Melanocyte of skin (primary cell): ENCODE measurements around the gene EGR1. TPM values are rescaled to one million over a fixed set of nuclear protein-coding genes. Genes with fewer than 3 reads are reported as not detected.

ENCODE experiments used
- small RNA-seq, 2 donors: library from RNA; depleted of rRNA; stranded (forward); fragments of <200 nt; gene quantifications; one replicate each; pipeline ENCODE3, GENCODE V24; 2012
- total RNA-seq, 2 donors: library from RNA; depleted of rRNA; stranded (reverse); fragments of >200 nt; gene quantifications; 2 replicates each; pipeline ENCODE4 v1.2.3, GENCODE V29; 2012

The EGR1 gene
- under 1 TPM; under 0.01 to 0.67 TPM for total RNA-seq

GRCh38 chr5:138465261-138466124, at the start of gene EGR1:
EGR1 (plus strand) TSS chr5:138465479; CDS start chr5:138465762, 283 bp downstream.

GRCh38 chr5:138438724-138439476, 26.4 kb upstream of the EGR1 start, which contains the start of gene REEP2:
REEP2 (plus strand) TSS chr5:138439057; CDS start chr5:138439209, 152 bp downstream.

Small RNAs within 50 kb of the gene (small RNA-seq; reads per million reads assigned to genes)
- 0 reads per million in 2 donors for gene AC113403.1

Other genes with a start within 250 kb of the EGR1 start
- 1 to 10 TPM in 1 of 2 donors, under 1 TPM in 1; 0.67 to 1.0 TPM for gene GFRA3, start 190.9 kb upstream of the EGR1 start, total RNA-seq
- gene CDC25C, start 133.7 kb upstream of the EGR1 start, total RNA-seq, result 10 to 100 TPM in 1 of 2 donors, 1 to 10 TPM in 1; 6.9 to 20.0 TPM
- 10 to 100 TPM; 53.3 to 60.9 TPM for gene FAM53C, start 127.2 kb upstream of the EGR1 start, total RNA-seq
- gene KDM3B, start 112.8 kb upstream of the EGR1 start, total RNA-seq, result 10 to 100 TPM; 49.6 to 52.9 TPM
- 1 to 10 TPM; 3.0 to 9.6 TPM for gene REEP2, start 26.4 kb upstream of the EGR1 start, total RNA-seq
- 100 to 1,000 TPM; 131 to 173 TPM for gene ETF1, start 77.8 kb downstream of the EGR1 start, total RNA-seq
- gene HSPA9, start 109.9 kb downstream of the EGR1 start, total RNA-seq, result 100 to 1,000 TPM; 390 to 502 TPM